IMR-90 (cell line): ENCODE results near the gene MAGEF1. TPM values are rescaled to one million over a fixed set of nuclear protein-coding genes. Genes with fewer than 3 reads are reported as not detected.
A peak's percentile ranks its signal among the peaks of the same experiment; 100 is the strongest.

ENCODE experiments used
- ATAC-seq: fragments of 200-7000 bp; cut with Tn5 transposase; 2 replicates; pipeline ENCODE4 v1.9.1; 2020; ENCODE audit warnings: low read depth, mild to moderate bottlenecking, moderate library complexity
- BruUV-seq: library from RNA; stranded (reverse); fragments of 400-500 nt; replicated peaks from 2 replicates; lab custom pipeline; 2021; lab: Mats Ljungman, UMichigan
- CTCF ChIA-PET: fragments of 300-600 bp; formaldehyde crosslinking; extraction: SDS; loops from one replicate; lab custom pipeline; 2021; ENCODE audit warnings: antibody characterized with exemption; lab: Yijun Ruan, JAX
- POLR2A ChIA-PET: fragments of 300-600 bp; sonication (Branson Sonifier 250); formaldehyde crosslinking; loops from one replicate; lab custom pipeline; 2022; ENCODE audit warnings: antibody characterized with exemption; ENCODE audit not compliant: unreplicated experiment; lab: Charles Lee
- DNase-seq: peaks from one replicate; pipeline ENCODE4 v3.0.0; 2013
- H2AFZ ChIP-seq: replicated peaks from 2 replicates; pipeline ENCODE3; 2013; ENCODE audit warnings: low read length, mild to moderate bottlenecking; ENCODE audit not compliant: poor library complexity
- H2AK5ac ChIP-seq: 2 replicates; pipeline ENCODE4 v1.6.1; 2013; ENCODE audit warnings: low read depth, low read length, inconsistent platforms
- H2AK9ac ChIP-seq: replicated peaks from 2 replicates; pipeline ENCODE3; 2013; ENCODE audit warnings: mild to moderate bottlenecking, low read depth, low read length, moderate library complexity; ENCODE audit not compliant: poor library complexity
- H2BK120ac ChIP-seq: 2 replicates; pipeline ENCODE4 v1.6.1; 2013; ENCODE audit warnings: low read depth, low read length, inconsistent platforms
- H2BK15ac ChIP-seq: 3 replicates; pipeline ENCODE4 v1.6.1; 2013; ENCODE audit warnings: low read depth, low read length, inconsistent platforms
- H2BK20ac ChIP-seq: 2 replicates; pipeline ENCODE4 v1.6.1; 2013; ENCODE audit warnings: low read depth, mild to moderate bottlenecking, inconsistent platforms, low read length, moderate library complexity
- H2BK5ac ChIP-seq: 2 replicates; pipeline ENCODE4 v1.6.1; 2013; ENCODE audit warnings: mild to moderate bottlenecking, low read depth, low read length, inconsistent platforms; ENCODE audit not compliant: poor library complexity, severe bottlenecking
- H3K14ac ChIP-seq: replicated peaks from 2 replicates; pipeline ENCODE4 v1.6.1; 2013; ENCODE audit warnings: low read depth, low read length, inconsistent platforms
- H3K18ac ChIP-seq: 2 replicates; pipeline ENCODE4 v1.6.1; 2013; ENCODE audit warnings: low read depth, low read length, control low read depth
- H3K23ac ChIP-seq: 2 replicates; pipeline ENCODE4 v1.6.1; 2013; ENCODE audit warnings: low read depth, low read length, inconsistent platforms
- H3K27ac ChIP-seq: 2 replicates; pipeline ENCODE4 v1.5.1; 2013; ENCODE audit warnings: mild to moderate bottlenecking, control low read depth, low read length; ENCODE audit not compliant: insufficient read depth
- H3K27me3 ChIP-seq: 2 replicates; pipeline ENCODE4 v1.6.1; 2013; ENCODE audit warnings: low read length; ENCODE audit not compliant: control insufficient read depth, insufficient read depth
- H3K36me3 ChIP-seq: 2 replicates; pipeline ENCODE4 v1.6.1; 2013; ENCODE audit warnings: low read length, mixed read lengths; ENCODE audit not compliant: control insufficient read depth, insufficient read depth
- H3K4ac ChIP-seq: 2 replicates; pipeline ENCODE4 v1.6.1; 2013; ENCODE audit warnings: low read depth, low read length, inconsistent platforms
- H3K4me1 ChIP-seq: 2 replicates; pipeline ENCODE4 v1.6.1; 2013; ENCODE audit warnings: low read length, mixed read lengths; ENCODE audit not compliant: control insufficient read depth, insufficient read depth
- H3K4me2 ChIP-seq: 2 replicates; pipeline ENCODE4 v1.6.1; 2013; ENCODE audit warnings: low read depth, mild to moderate bottlenecking, control low read depth, low read length, moderate library complexity
- H3K4me3 ChIP-seq: 2 replicates; pipeline ENCODE4 v1.5.1; 2013; ENCODE audit warnings: low read depth, mild to moderate bottlenecking, control low read depth, low read length, moderate library complexity; ENCODE audit not compliant: insufficient read depth
- H3K56ac ChIP-seq: 2 replicates; pipeline ENCODE4 v1.6.1; 2013; ENCODE audit warnings: low read length, inconsistent platforms; ENCODE audit not compliant: insufficient read depth; ENCODE audit errors: extremely low read depth
- H3K79me1 ChIP-seq, 2 experiments: 2 replicates each; pipeline ENCODE4 v1.6.1; 2013; ENCODE audit warnings: low read length in 2 of 2, inconsistent platforms in 1 of 2, low read depth in 1 of 2
- H3K9ac ChIP-seq: 2 replicates; pipeline ENCODE4 v1.6.1; 2013; ENCODE audit warnings: low read depth, low read length, control low read depth
- H3K9me1 ChIP-seq: 2 replicates; pipeline ENCODE4 v1.6.1; 2013; ENCODE audit warnings: low read length, inconsistent platforms; ENCODE audit not compliant: insufficient read depth
- H3K9me3 ChIP-seq: 2 replicates; pipeline ENCODE4 v1.6.1; 2013; ENCODE audit warnings: low read length; ENCODE audit not compliant: control insufficient read depth, insufficient read depth
- H4K20me1 ChIP-seq: 2 replicates; pipeline ENCODE4 v1.6.1; 2013; ENCODE audit warnings: low read length, inconsistent platforms; ENCODE audit not compliant: insufficient read depth
- H4K5ac ChIP-seq: 2 replicates; pipeline ENCODE4 v1.6.1; 2013; ENCODE audit warnings: mild to moderate bottlenecking, low read depth, low read length, control low read depth
- H4K8ac ChIP-seq, 2 experiments: 2 replicates each; pipeline ENCODE4 v1.6.1; 2013; ENCODE audit warnings: low read depth in 2 of 2, low read length in 2 of 2, control low read depth in 1 of 2, inconsistent platforms in 1 of 2
- H4K91ac ChIP-seq: 2 replicates; pipeline ENCODE4 v1.6.1; 2013; ENCODE audit warnings: low read depth, low read length, inconsistent platforms; ENCODE audit not compliant: insufficient read depth
- BHLHE40 ChIP-seq: fragments of 150-350 bp; IDR thresholded peaks from 2 replicates; pipeline ENCODE4 v1.6.1; 2016; ENCODE audit warnings: mild to moderate bottlenecking, low read depth, low read length
- CEBPB ChIP-seq: IDR thresholded peaks from 2 replicates; pipeline ENCODE4 v1.6.1; 2012; ENCODE audit warnings: low read depth, low read length, improper control_type of control experiment
- CTCF ChIP-seq: conservative IDR thresholded peaks from 2 replicates; pipeline ENCODE4 v1.5.1; 2012; ENCODE audit warnings: mild to moderate bottlenecking, low read depth, low read length, improper control_type of control experiment
- ELK1 ChIP-seq: fragments of 150-350 bp; IDR thresholded peaks from 2 replicates; pipeline ENCODE4 v1.6.1; 2016; ENCODE audit warnings: low read depth, mild to moderate bottlenecking, low read length, moderate library complexity, borderline replicate concordance
- FOS ChIP-seq: fragments of 150-350 bp; IDR thresholded peaks from 2 replicates; pipeline ENCODE4 v1.6.1; 2016; ENCODE audit warnings: low read depth, low read length
- MAFK ChIP-seq: IDR thresholded peaks from 2 replicates; pipeline ENCODE4 v1.6.1; 2012; ENCODE audit warnings: low read depth, low read length, improper control_type of control experiment
- MXI1 ChIP-seq: IDR thresholded peaks from 2 replicates; pipeline ENCODE4 v1.6.1; 2012; ENCODE audit warnings: low read depth, mild to moderate bottlenecking, low read length, moderate library complexity, borderline replicate concordance
- POLR2A ChIP-seq: IDR thresholded peaks from 2 replicates; pipeline ENCODE4 v1.6.1; 2012; ENCODE audit warnings: mild to moderate bottlenecking, low read depth, low read length
- RAD21 ChIP-seq: IDR thresholded peaks from 2 replicates; pipeline ENCODE4 v1.6.1; 2012; ENCODE audit warnings: low read length, improper control_type of control experiment
- RCOR1 ChIP-seq: IDR thresholded peaks from 2 replicates; pipeline ENCODE4 v1.6.1; 2012; ENCODE audit warnings: mild to moderate bottlenecking, low read length, improper control_type of control experiment; ENCODE audit not compliant: insufficient replicate concordance
- WGBS, 2 experiments: methylation state at CpG; one replicate each; pipeline versions ENCODE4 v1.1.5 to v1.1.7; 2013; ENCODE audit warnings: missing lambda C conversion rate in 2 of 2; ENCODE audit not compliant: insufficient read length in 1 of 2; ENCODE audit errors: extremely low coverage in 2 of 2; 5-methylcytosine and 5-hydroxymethylcytosine counted together
- dilution Hi-C: fragments of 300-500 bp; cut with HindIII; formaldehyde crosslinking; loops from one replicate; pipeline ENCODE4 v1.14.3; 2018; ENCODE audit warnings: low sequenced_read_pairs; ENCODE audit not compliant: unreplicated experiment
- in situ Hi-C: fragments of 300-500 bp; cut with MboI; formaldehyde crosslinking; loops from 3 replicates; pipeline ENCODE4 v1.14.3; 2019; ENCODE audit warnings: low sequenced_read_pairs, inconsistent platforms, mixed read lengths
- intact Hi-C: fragments of 100-400 bp; cut with micrococcal nuclease; formaldehyde crosslinking; loops from 2 replicates; pipeline ENCODE4 v1.10.0; 2022
- polyA plus RNA-seq, 3 experiments: library from polyadenylated mRNA; depleted of rRNA; stranded (reverse); fragments of >200 nt; gene quantifications; 2 replicates each; pipeline ENCODE4 v1.2.3, GENCODE V29; 2012; ENCODE audit warnings: low replicate concordance in 1 of 3
- total RNA-seq: library from RNA; depleted of rRNA; stranded (reverse); fragments of >200 nt; gene quantifications from 2 replicates; pipeline ENCODE4 v1.2.3, GENCODE V29; 2012

The MAGEF1 gene
- total and polyA plus RNA-seq, 2 of the 4 experiments (the other 2 are of a cell fraction): 10.6 to 19.4 TPM

- peak overlapping the region; percentile 81 for H2AFZ ChIP-seq
These were observed 5.6 kb upstream of the MAGEF1 start for GRCh38 chr3:184717399-184717983.

More at GRCh38 chr3:184717399-184717983, 5.6 kb upstream of the MAGEF1 start:
- in situ Hi-C loops: no loop called here
- Histone ChIP-seq H3K4me1 (peaks cover 18% of the 10 kb centered on the region), H2AK9ac (no peak overlapping the region), H2BK120ac (peak overlapping the region; percentile 83), H2BK5ac (no peak overlapping the region), H3K18ac (peak overlapping the region; percentile 1; the same call in 1 of the 2 replicates), H2BK20ac (peak overlapping the region; percentile 44), H3K14ac (peak overlapping the region; percentile 40; the same call in 1 of the 2 replicates), H3K27ac (peak overlapping the region; percentile 31; the same call in 1 of the 2 replicates), H3K4me2 (no peak overlapping the region; the same call in 1 of the 2 replicates), H3K23ac (peak overlapping the region; percentile 54; the same call in 1 of the 2 replicates), H3K9me3 (no peaks in the 10 kb centered on the region), H3K79me1 (no peaks in the 10 kb centered on the region), H2AK5ac (no peak overlapping the region), H3K56ac (no peak overlapping the region), H3K9me1 (peaks cover 6% of the 10 kb centered on the region), H4K20me1 (no peaks in the 10 kb centered on the region), H4K91ac (0 out of 2 replicates have a peak overlapping the region, but pooled peaks have one; percentile 25), H4K5ac (peak overlapping the region; percentile 10), H3K36me3 (no peaks in the 10 kb centered on the region), H4K8ac (no peak overlapping the region), H3K4me3 (no peak overlapping the region), H3K9ac (no peak overlapping the region), H3K27me3 (no peaks in the 10 kb centered on the region), H2BK15ac (0 out of 3 replicates have a peak overlapping the region, but pooled peaks have one; percentile 7), H3K4ac (peak overlapping the region; percentile 35)
- WGBS, 2 experiments: no CpG with 5 or more reads among the region's 8 CpGs
- intact Hi-C loops: loop anchor here (2.0 kb wide), 1 partner anchor 153 kb away; no protein-coding TSS in a partner anchor
- no peak for TF ChIP-seq MXI1
- no peak for TF ChIP-seq RAD21
- no peak for TF ChIP-seq RCOR1
- TF ChIP-seq CEBPB: no peak
- no peak for TF ChIP-seq CTCF
- no peak for TF ChIP-seq ELK1
- TF ChIP-seq POLR2A: no peak
- TF ChIP-seq MAFK: no peak
- TF ChIP-seq FOS: no peak
- no peak for TF ChIP-seq BHLHE40
- DNase-seq: no peak
- ATAC-seq: peak; percentile 42; the same call in 1 of the 2 replicates
- dilution Hi-C loops: no loop called here
- BruUV-seq: no TSS peak
- ChIA-PET POLR2A (no interaction called here), CTCF (no interaction called here)
